ENCODE results near the gene DHRS1.

DNA sequence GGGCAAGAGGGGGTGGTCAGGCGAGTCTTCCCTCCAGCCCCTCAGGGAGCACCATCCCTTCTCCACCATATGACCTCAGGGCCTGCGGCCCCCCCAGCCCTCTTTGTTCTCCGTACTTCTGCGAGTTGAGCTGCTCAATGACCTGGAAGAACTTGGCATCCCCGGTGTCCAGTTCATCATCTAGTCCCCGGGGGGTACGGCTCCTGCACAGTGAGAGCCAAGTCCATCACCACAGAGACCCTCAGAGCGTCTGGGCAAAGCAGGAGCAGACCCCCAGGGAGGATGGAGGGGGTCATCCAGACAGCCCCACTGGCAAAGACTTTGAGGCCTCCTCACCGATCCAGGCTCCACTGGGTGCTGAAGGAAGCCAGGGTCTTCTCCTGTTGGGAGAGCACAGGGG lies 26.4 kb upstream of the DHRS1 start:
- TF ChIP-seq EZH2 (IDR thresholded peaks at IDR 0.05; ENCODE audit: low read length) (no peak), CTCF (optimal IDR thresholded peaks at IDR 0.05 in 1 of 3, IDR thresholded peaks at IDR 0.05 in 1 of 3, conservative IDR thresholded peaks at IDR 0.05 in 1 of 3; ENCODE audit: extremely low read depth in 1 of 3, insufficient read depth in 2 of 3, low read length in 3 of 3) (no peak)

Data from keratinocyte (primary cell).